Measurements from ENCODE around the gene APOL4.
"Not testable (repeated sequence)": the region's sequence is repeated elsewhere in the genome, so short reads cannot be mapped to it uniquely, and the experiment has no call there.

The APOL4 gene

DNA sequence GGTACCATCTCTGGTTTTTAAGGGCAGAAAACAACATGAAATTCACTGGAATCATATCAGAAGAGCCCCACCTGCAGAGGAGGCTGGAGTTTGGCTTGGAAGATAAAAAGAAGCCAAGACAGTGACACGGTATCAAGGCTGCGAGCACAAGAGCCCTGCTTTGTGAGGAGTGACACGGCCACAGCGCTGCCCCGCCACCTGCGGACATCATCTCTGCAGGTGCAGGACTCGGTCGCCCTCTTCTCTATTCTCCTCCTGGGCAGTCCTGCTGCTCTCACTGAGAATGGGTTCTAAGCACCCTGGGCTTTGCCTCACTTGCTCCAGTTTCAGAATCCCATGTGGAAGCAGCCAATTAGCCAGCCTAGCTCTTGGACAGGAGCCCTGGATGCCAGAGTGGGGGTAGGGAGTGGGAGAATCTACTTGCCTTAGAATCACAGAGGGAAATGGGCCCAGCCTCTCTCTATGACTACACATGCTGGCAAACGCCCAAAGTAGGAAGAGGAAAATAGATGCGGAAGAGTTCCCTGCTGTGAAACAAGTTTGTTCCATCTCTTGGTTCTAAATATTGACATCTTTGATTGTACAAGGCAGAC, 17.1 kb downstream of the APOL4 start:
- no peak for DNase-seq (ENCODE audit: low read depth, low spot score)

DNA sequence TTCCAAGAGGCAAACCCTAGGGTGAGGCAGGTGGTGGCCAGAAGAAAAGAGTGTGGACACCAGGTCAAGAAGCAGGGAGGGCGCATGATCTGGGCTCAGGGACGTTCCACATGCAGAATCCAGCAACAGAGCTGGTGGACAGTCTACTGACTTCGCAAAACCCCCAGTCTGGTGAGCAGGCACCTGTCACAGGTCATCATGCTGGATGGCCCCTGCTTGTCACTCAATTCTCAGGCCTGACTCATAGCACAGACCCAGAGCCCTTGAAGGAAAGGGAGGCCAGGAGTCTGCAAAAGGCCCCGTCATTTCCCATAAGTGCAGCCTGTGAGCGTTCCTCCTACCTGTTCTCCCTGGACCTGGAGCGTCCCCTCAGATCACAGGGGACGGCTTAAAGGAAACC, 18.2 kb downstream of the APOL4 start:
- DNase-seq (ENCODE audit: low read depth, low spot score): no peak

DNA sequence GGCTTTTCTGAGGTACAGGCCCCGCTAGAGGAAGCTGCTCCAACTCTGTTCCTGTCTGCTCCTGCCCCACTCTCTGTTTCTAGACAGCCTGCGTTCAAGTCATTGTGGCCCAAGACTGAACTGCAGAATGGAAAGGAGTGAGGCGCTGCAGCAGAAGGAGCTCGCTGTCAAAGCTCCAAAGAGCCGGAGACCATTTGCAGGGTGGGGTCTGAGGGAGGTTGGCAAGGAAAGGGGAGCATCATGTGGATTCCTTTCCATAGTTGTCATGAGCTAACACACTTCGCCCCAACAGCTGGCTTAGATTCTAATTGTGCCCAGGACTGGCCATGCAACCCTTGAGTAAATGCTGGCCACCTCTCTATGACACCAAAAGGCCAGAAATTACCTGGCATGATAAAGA, 18.8 kb downstream of the APOL4 start:
- no peak for DNase-seq (ENCODE audit: low read depth, low spot score)

DNA sequence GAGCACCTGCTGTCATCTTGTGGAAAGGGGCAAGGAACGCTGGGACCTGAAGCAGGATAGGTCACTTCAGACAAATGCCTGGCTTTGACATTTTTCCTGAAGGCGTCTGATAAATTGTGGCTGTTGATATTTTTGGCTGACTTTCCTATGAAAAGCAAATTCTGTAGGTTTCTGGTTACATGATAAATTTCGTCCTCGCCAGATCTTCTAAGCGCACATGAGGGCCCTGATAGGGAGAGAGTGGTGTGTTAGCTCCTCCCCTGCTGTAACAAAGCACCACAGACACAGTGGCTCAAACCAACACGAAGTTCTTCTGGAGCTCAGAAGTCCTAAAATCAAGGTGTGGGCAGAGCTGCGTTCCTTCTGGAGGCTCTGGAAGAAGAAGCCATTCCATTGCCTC, 19.6 kb downstream of the APOL4 start:
- DNase-seq (ENCODE audit: low read depth, low spot score): no peak

DNA sequence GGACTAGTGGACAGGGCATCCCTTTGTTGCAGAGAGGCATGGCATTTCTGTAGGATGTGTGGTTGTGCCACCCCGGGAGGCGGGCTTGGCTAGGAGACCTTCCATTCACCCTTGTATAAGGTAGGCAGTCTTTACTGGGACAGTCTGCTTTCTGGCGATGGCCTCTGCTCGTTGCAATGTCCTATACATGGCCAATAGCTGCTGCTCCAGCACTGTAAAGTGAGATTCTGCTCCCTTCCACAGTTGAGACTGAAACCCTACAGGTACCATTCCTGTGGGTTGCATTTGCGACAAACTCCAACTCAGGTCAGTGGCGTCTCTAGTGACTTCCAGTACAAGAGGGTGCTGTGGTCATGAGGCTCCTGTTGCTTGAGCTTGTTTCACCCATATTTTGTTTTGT, 20.7 kb downstream of the APOL4 start:
- DNase-seq (ENCODE audit: low read depth, low spot score): no peak

DNA sequence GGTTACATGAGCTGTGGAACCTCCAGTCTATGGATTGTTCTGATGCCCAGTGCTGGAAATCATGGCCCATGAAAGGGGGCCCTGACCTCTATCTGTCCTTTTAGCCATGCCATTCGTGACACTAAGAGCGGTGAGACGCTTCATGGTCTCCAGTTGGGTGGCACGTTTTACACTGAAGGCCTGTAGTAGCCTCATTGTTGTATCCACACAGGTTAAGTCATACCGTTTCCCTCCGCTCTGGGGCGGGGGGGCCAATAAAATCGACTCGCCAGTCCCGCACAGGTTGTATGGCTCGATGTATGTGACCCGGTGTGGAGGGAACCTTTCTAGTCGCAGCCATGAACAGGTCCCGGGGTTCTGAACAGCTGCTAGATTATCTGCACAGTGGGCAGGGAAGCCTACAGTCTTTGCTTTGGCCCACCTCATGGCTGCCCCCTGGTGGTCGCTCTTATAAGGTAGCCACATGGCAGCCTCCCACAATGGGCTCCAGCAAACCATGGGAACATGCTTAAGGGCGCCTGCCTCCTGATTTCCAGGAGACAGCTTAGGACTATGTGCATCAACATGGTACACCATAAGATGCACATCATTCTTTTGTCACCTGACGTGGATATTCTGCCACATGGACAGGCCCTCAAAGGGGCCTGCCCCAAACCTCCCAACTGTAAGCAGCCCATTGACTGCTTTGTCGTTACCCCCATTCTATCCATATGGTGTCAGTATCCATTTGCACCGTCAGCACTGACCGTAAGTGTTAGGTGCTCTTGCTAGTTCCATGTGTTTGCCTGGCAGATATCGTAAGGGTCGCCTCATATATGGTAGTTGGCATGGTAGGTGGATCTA, 21.4 kb downstream of the APOL4 start:
- no peak for DNase-seq (ENCODE audit: low read depth, low spot score)

DNA sequence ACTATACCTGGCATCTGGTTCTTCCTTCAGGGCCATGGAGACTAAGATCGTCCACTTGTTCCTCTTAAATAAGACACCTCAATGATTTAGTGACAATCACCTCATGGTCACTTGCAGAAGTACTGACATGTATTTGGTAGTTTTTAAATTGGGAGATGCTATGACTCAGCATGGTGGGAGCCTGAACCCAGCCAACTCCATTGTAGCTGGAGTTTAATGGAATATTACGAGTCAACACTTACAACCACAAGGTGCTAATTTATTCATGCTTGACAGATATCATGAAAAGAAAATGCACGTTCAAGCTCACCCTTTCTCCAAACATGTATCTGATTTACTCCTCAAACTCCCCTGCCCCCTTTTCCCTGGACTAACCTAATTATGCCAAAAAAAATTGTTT, 24.4 kb downstream of the APOL4 start:
- DNase-seq (ENCODE audit: low read depth, low spot score): no peak

DNA sequence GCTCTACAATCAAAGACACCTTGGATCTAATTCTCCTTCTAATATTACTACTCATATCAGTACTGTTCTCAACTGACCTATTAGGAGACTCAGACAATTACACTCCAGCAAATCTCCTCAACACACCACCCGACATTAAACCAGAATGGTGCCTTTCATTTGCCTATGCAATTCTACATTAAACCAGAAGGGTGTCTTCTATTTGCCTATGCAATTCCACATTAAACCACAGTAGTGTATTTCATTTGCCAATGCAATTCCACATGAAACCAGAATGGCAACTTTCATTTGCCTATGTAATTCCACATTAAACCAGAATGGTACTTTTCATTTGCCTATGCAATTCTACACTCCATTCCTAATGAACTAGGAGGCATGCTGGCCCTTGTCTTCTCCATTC, 25.7 kb downstream of the APOL4 start:
- no peak for DNase-seq (ENCODE audit: low read depth, low spot score)

DNA sequence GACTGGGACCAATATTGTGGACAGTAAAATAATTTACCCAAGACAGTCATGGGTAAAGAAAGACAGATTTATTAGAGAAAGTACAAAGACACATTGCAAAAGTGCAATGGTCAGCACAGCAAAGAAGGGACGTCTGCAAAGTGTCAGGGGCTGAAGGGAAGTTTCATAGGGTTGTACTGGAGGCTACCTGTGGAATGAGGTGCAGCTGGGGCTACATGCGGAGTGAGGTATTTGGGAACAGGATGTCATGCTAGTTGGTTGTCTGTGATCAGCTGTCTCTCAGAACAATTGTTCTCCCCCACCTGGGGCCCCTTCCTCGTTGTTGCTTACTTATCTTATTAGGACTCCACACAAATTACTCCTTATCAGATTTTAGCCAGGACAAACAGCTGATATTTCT, 29.7 kb downstream of the APOL4 start:
- no peak for DNase-seq (ENCODE audit: low read depth, low spot score)

DNA sequence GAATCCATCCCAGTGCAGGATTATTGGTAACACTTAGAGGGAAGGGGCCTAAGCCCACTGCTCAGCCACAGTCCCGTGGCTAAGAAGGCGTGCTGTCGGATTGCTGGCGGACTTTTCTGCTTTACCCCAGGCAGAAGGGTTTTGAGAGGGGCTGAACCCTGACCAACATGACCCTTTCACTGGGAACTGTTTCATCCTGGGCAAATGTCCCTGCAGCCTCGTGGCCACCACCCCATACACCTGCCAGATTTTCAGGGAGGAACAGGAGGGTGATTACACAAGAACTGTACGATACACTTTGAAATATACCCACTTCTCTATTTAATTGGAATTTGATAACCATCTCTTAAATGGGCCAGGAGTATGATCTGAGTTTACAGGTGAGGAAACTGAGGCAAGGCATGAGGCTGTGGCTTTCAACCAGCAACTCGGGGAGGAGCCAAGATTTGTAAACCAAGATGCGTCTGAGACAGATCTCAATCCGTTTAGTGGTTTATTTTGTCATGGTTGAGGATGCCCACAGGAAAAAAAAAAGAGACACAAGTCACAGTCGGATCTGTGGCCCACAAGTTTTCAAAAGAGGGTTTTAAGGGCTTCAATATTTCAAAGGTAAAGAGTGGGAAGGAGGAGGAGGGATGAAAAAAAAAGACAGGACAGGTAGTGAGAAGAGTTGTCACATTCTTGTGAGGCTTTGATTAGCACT, 34.9 kb downstream of the APOL4 start:
- no peak for DNase-seq (ENCODE audit: low read depth, low spot score)

DNA sequence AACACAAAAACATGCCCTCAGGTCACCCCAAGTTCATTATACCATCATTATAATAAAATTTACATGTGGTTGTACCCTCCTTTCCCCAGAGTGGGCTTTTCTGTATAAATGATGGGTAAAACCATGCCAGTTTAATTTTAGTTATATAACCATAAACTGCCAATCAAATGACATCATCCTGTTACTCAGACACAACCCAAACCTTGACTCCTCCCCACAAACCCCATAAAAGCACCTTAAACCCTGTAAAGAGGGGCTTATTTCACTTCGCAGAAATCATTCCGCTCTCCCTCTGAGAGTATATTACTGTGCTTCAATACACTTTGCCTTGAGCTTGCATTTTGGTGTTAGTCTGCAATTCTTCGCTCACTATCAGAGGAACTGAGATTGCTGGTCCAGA, 35.5 kb downstream of the APOL4 start:
- DNase-seq (ENCODE audit: low read depth, low spot score): no peak

DNA sequence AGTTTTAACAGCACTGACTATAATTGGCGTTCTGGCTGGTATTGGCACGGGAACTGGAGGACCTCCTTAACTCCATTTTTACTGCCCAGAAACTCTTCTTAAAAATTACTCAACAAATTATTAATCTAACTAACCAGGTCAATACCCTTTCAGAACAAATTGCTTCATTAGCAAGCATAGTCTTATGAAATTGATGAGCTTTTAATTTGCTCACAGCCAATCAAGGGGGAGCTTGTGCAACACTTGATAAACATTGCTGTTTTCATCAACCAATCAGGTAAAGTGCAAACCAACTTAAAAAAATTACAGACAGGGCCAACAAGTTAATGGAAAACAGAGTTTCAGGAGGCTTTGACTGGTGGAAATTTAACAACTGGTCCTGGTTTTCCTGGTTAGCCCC, 36.5 kb downstream of the APOL4 start:
- no peak for DNase-seq (ENCODE audit: low read depth, low spot score)

DNA sequence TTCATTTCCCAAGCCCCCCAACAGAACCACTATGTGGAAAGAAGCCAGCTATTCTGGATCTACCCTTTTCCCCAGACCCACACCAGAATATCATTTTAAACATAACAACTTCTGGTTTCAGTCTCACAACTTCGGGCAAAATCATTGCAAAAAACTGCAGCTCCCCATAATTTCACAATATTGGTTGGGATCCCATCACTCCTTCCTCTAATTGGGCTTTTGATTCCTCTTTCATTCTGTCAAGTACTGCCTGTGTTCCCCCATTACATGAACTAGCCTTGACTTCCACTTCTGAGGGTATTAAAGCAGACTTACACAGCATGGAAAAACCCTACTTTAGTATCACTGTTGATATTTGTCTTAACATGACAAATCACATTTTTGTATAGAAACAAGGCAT, 37.0 kb downstream of the APOL4 start:
- no peak for DNase-seq (ENCODE audit: low read depth, low spot score)

DNA sequence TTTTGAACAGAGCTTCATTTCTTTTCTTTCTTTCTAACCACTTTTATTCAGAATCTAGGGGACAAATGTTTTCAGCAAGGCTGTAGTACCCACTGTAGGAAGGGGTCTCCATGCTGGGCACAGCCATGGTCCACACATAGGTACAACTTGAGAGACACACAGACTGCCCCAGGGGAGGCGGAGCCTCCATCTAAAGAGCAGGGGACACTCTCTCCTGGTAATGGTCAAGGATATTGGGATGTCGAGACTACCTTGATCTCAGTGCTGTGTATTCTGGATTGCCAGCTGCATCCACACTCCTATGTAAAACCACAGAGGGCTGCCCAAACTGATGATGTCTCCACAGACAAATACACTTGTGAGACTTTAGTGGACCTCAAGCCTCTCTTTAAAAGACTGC, 38.1 kb downstream of the APOL4 start:
- DNase-seq (ENCODE audit: low read depth, low spot score): no peak

DNA sequence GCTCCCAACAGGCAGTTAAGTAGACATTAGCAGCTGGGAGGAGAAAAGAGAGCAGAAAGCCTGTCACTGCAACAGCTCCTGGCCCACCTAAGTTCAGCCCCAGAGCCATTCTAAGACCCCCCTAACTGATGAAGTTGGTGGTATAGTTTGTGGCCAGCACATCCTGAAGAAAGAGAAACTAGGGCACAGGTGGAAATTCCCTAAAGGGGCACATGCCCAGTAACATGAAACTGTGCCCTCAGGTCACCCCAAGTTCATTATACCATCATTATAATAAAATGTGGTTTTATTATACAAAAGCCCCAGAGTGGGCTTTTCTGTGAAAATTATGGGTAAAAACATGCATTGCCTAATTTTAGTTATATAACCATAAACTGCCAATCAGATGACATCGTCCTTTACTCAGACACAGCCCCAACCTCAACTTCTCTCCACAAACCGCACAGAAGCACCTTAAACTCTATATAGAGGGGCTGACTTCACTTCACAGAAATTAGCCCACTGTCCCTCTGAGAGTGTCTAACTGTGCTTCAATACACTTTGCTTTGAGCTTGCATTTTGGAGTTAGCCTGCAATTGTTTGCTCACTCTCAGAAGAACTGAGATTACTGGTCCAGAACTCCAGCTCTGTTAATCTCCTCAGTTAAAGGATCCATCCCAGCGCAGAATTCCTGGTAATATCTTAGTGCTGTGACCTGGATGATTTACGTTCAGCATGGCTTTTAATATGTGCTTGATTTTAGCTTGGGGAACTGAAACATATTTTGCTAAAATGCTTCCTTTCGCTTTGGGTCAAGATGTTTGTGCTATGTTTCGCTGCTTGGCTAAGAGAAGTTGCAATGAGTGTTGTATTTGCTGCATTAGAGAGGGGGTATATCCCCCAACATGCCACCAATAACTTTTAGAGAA, 39.2 kb downstream of the APOL4 start:
- no peak for DNase-seq (ENCODE audit: low read depth, low spot score)

DNA sequence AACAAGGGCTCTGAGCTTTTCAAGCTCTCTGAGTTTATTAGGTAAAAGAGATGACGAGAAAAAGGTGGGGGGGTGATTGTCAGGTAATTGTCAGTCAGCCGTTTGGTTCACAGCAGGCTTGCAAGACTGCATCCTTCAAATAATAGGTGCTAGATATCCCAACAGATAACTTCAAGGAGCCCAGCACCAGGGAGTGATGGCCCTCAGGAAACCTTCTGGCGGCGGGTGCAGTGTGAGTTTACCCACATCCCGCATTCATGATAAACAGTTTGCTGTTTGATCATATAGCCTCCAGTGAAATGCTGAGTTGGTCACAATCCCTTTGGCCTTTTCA, 39.8 kb downstream of the APOL4 start:
- not testable (repeated sequence) for DNase-seq (ENCODE audit: low read depth, low spot score)

DNA sequence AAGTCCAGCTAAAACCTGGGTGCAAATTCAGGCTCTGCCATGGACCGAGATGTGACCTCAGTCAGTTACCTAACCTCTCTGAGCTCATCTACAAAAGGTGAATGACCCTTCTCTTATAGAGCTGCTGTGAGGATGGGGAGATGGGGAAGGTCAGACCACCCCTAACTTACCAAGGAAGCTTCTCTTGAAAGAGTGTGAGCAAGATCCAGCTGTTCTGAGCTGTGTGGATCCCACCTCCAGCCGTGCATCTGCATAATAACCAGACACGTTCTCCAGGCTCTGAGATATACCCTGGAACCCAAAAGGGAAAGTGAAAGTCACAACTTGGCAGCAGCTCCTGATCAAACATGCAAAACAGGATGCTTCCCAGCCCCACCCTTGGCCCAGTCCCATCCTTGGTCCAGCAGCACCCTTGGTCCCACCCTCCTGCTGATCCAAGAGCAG, 41.1 kb downstream of the APOL4 start, which contains the start of gene APOL3:
Gene APOL3, minus strand, starts transcription at position 257 of the 444 bp plus-strand sequence. CDS start 11,700 bp downstream, outside the sequence.
- DNase-seq (ENCODE audit: low read depth, low spot score): no peak

DNA sequence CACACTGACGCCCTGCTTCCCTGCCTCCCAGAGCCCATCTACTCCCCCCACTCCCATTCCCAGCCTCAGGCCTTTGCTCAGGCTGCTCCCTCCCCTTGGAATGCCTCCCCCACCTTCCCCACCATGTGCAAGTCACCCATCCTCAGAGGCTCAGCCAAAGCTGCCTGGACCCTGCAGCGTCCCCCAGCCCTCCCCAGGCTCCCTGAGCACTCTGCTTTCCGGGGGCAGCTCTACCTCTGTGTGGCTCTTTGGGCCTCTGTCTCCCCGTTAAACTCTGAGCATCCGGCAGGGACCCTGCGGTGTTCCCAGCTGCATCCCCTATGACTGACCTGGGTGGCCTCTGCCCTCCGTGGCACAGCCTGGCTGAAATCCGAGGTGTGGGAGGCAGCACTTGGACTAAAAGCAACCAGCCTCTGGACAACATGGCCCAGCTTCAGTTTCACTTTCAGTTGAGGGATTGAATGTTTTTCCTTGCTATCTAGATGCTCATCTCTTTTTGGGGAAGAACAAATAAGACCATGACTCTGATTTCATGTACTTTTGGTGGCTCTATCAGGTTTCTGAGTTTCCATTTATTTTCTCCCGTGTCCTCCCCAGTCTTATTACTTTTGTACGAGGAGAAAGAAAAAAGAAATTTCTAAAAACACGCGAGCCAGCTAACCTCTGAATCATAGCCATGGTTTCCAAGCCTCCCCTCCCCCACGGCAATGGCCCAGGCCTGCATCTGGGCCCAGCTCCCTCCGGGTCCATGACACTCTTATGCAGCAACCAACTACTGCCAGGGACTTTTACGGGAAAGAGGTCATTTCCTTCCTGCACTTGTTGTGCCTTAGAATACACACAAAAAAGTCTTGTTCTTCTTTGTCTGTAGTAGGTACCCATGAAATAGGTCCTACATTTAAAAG, 44.8 kb downstream of the APOL4 start:
- peak; percentile 18 for DNase-seq (ENCODE audit: low read depth, low spot score)

DNA sequence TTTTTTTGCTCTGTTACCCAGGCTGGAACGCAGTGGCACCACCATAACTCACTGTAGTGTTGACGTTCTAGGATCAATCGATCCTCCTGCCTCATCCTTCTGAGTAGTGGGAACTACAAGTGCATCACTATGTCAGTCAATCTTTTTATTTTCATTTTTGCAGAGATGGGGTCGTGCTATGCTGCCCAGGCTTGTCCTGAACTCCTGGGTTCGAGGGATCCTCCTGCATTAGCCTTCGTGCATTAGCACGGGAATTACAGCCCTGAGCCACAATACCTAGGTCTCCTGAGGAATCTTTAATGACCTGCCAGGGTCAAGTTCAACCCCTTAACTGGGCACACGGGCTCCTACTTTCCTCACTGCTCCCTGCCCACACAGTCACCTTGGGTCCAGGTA, 45.5 kb downstream of the APOL4 start:
- no peak for DNase-seq (ENCODE audit: low read depth, low spot score)

DNA sequence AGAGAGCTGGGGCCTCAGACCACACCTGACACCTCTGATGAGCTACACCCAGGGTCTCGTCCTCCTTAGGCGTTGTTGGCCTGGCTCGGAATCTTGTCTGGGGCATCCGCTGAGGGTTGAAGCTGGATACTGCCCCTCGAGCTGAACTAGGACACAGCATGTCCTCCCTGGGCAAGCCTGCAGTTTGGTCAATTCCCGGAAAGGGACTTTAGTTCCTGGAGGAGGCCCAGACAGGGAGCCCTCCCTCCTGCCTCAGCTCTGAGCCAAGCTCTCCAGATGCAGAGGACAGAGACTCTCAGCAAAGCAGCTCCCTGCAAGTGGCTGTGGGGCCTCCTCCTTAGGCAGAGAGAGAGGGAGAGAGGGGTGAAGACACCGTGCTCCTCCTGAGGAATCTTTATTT, 45.9 kb downstream of the APOL4 start:
- no peak for DNase-seq (ENCODE audit: low read depth, low spot score)
